HepG2 (cell line): ENCODE results near the gene ENDOG. TPM values are rescaled to one million over a fixed set of nuclear protein-coding genes. Genes with fewer than 3 reads are reported as not detected.

Experiments used
- AFF4 ChIP-seq: sonication (generic); formaldehyde crosslinking; IDR thresholded peaks from 2 replicates; pipeline ENCODE4 v1.4.0; 2020; ENCODE audit warnings: missing genetic modification reagents
- FLYWCH1 ChIP-seq: sonication (generic); formaldehyde crosslinking; IDR thresholded peaks from 2 replicates; pipeline ENCODE4 v1.8.1; 2023; ENCODE audit warnings: mild to moderate bottlenecking, missing genetic modification reagents
- FOSL2 ChIP-seq: sonication (generic); formaldehyde crosslinking; IDR thresholded peaks from 2 replicates; pipeline ENCODE4 v1.4.0; 2020; ENCODE audit warnings: missing genetic modification reagents
- GMEB2 ChIP-seq: IDR thresholded peaks from 2 replicates; pipeline ENCODE4 v1.6.1; 2016; ENCODE audit warnings: missing biosample characterization, missing genetic modification reagents, low read depth
- IRF2 ChIP-seq: IDR thresholded peaks from 2 replicates; pipeline ENCODE4 v1.6.1; 2018; ENCODE audit warnings: missing genetic modification reagents, missing compliant biosample characterization
- KIAA2018 ChIP-seq: sonication (generic); formaldehyde crosslinking; IDR thresholded peaks from 2 replicates; pipeline ENCODE4 v1.5.0; 2020; ENCODE audit warnings: mild to moderate bottlenecking, missing genetic modification reagents, borderline replicate concordance
- MAZ ChIP-seq, 2 experiments: sonication (generic) in 1 of 2; formaldehyde crosslinking in 1 of 2; IDR thresholded peaks; 2 replicates each; pipeline versions ENCODE4 v1.5.0 to v1.6.1; 2012 to 2020; ENCODE audit warnings: low read depth in 2 of 2, mild to moderate bottlenecking in 2 of 2, borderline replicate concordance in 1 of 2, improper control_type of control experiment in 1 of 2, low read length in 1 of 2, missing genetic modification reagents in 1 of 2, moderate library complexity in 1 of 2
- PLRG1 ChIP-seq: fragments of 450-650 bp; conservative IDR thresholded peaks from 2 replicates; pipeline ENCODE4 v1.6.1; 2016
- RBAK ChIP-seq: sonication (generic); formaldehyde crosslinking; IDR thresholded peaks from 2 replicates; pipeline ENCODE4 v1.5.1; 2020; ENCODE audit warnings: mild to moderate bottlenecking, missing genetic modification reagents
- ZIK1 ChIP-seq: sonication (generic); formaldehyde crosslinking; IDR thresholded peaks from 2 replicates; pipeline ENCODE4 v1.5.0; 2020; ENCODE audit warnings: mild to moderate bottlenecking, low read depth, missing genetic modification reagents, borderline replicate concordance
- ZNF280B ChIP-seq: sonication (generic); formaldehyde crosslinking; IDR thresholded peaks from 2 replicates; pipeline ENCODE4 v1.5.0; 2020; ENCODE audit warnings: missing genetic modification reagents, mild to moderate bottlenecking, borderline replicate concordance
- ZNF333 ChIP-seq: sonication (generic); formaldehyde crosslinking; IDR thresholded peaks from 2 replicates; pipeline ENCODE4 v1.4.0; 2020; ENCODE audit warnings: mild to moderate bottlenecking, missing genetic modification reagents, borderline replicate concordance
- ZNF550 ChIP-seq: sonication (generic); formaldehyde crosslinking; IDR thresholded peaks from 2 replicates; pipeline ENCODE4 v1.4.0; 2020; ENCODE audit warnings: mild to moderate bottlenecking, missing genetic modification reagents, borderline replicate concordance
- ZSCAN22 ChIP-seq: sonication (generic); formaldehyde crosslinking; IDR thresholded peaks from 2 replicates; pipeline ENCODE4 v1.4.0; 2020; ENCODE audit warnings: mild to moderate bottlenecking, missing genetic modification reagents
- polyA plus RNA-seq, 8 experiments: library from polyadenylated mRNA; depleted of rRNA in 3 of 8; stranded (reverse) in 7 of 8; unstranded in 1 of 8; fragments of >200 nt; fragmentation: Illumina TruSeq in 4 of 8; extraction: Trizol in 4 of 8; gene quantifications; 2 replicates each; pipeline versions ENCODE4 v1.2.1 to v1.2.3, GENCODE V29; 2011 to 2016; ENCODE audit warnings: low read depth in 4 of 8, missing spikeins in 1 of 8, mixed read lengths in 1 of 8; ENCODE audit not compliant: insufficient read depth in 1 of 8
- total RNA-seq, 5 experiments: library from RNA; depleted of rRNA; stranded (reverse); fragments of >200 nt; fragmentation: Illumina TruSeq; extraction: Trizol; gene quantifications; 2 replicates each; pipeline ENCODE4 v1.2.3, GENCODE V29; 2016; ENCODE audit warnings: low read depth in 1 of 5

ENDOG gene
- total and polyA plus RNA-seq, 2 of the 13 experiments (the other 11 are each of a cell fraction or from before 2014, with no cell fraction given): 26.3 to 28.8 TPM

GRCh38 chr9:128838338-128838737, 20.0 kb downstream of the ENDOG start (continued):
- no peak for TF ChIP-seq KIAA2018 (CRISPR knock-in tag)
- no peak for TF ChIP-seq GMEB2
- no peak for TF ChIP-seq FLYWCH1
- no peak for TF ChIP-seq RBAK (CRISPR knock-in tag)
- no peak for TF ChIP-seq MAZ (IDR thresholded peaks at IDR 0.05; ENCODE audit: borderline replicate concordance, low read depth, low read length)
- no peak for TF ChIP-seq MAZ (CRISPR knock-in tag; IDR thresholded peaks at IDR 0.05; ENCODE audit: low read depth)
- TF ChIP-seq ZSCAN22: no peak
- no peak for TF ChIP-seq PLRG1
- no peak for TF ChIP-seq ZNF333
- TF ChIP-seq ZIK1 (CRISPR knock-in tag): no peak
- no peak for TF ChIP-seq ZNF550
- TF ChIP-seq FOSL2: peak; percentile 29; the same call in 1 of the 2 replicates
- TF ChIP-seq AFF4: no peak
- peak; percentile 49; the same call in 1 of the 2 replicates for TF ChIP-seq IRF2 (CRISPR knock-in tag)
- 0 out of 2 replicates have a peak, but pooled peaks have one; percentile 35 for TF ChIP-seq ZNF280B (CRISPR knock-in tag)
